Muscle of leg (tissue), 11 donors: ENCODE data around the gene TPPP2. TPM values are rescaled to one million over a fixed set of nuclear protein-coding genes. Genes with fewer than 3 reads are reported as not detected.

Source experiments
- DNase-seq: peaks from one replicate; pipeline ENCODE4 v3.0.0; 2013
- H3K27ac ChIP-seq: one replicate; pipeline ENCODE4 v1.5.1; 2013; ENCODE audit warnings: mild to moderate bottlenecking, low read length, control low read depth
- H3K27me3 ChIP-seq: one replicate; pipeline ENCODE4 v1.6.1; 2013; ENCODE audit warnings: low read length; ENCODE audit not compliant: control insufficient read depth, insufficient read depth
- H3K36me3 ChIP-seq: one replicate; pipeline ENCODE4 v1.6.1; 2013; ENCODE audit warnings: low read length; ENCODE audit not compliant: control insufficient read depth, insufficient read depth
- H3K4me1 ChIP-seq: one replicate; pipeline ENCODE4 v1.6.1; 2013; ENCODE audit warnings: low read length; ENCODE audit not compliant: control insufficient read depth, insufficient read depth
- H3K4me3 ChIP-seq: one replicate; pipeline ENCODE4 v1.5.1; 2013; ENCODE audit warnings: low read length, control low read depth
- H3K9me3 ChIP-seq: replicated peaks from 2 replicates; pipeline ENCODE4 v1.6.1; 2013; ENCODE audit warnings: low read depth, low read length; ENCODE audit not compliant: control insufficient read depth
- WGBS: methylation state at CpG from one replicate; pipeline ENCODE4 v1.1.5; 2013; ENCODE audit warnings: missing lambda C conversion rate; ENCODE audit not compliant: insufficient coverage; 5-methylcytosine and 5-hydroxymethylcytosine counted together
- polyA plus RNA-seq, 8 donors: library from polyadenylated mRNA; unstranded; fragments of 120-200 nt; gene quantifications; one replicate each; pipeline versions ENCODE4 v1.2.1 to v1.2.3, GENCODE V29; 2013; ENCODE audit warnings: inconsistent platforms in 1 of 8, low replicate concordance in 1 of 8; ENCODE audit not compliant: insufficient read length in 8 of 8, insufficient read depth in 1 of 8
- total RNA-seq: library from RNA; stranded (reverse); fragments of 120-200 nt; gene quantifications from one replicate; pipeline ENCODE4 v1.2.4, GENCODE V29; 2013

TPPP2 gene
- total and polyA plus RNA-seq, 9 donors, result 0.28 to 0.85 (median 0.41) TPM; not detected in 1

- Histone ChIP-seq H3K9me3 (no peaks in the 10 kb centered on the region), H3K27ac (peak within 1 kb of the TSS; percentile 97), H3K27me3 (no peaks in the 10 kb centered on the region), H3K4me3 (peak within 1 kb of the TSS; percentile 84), H3K4me1 (peaks cover 47% of the 10 kb centered on the region), H3K36me3 (peaks cover 29% of the 10 kb centered on the region)
- under 1% methylated on average over 61 of the region's 63 CpGs for whole genome bisulfite sequencing
- peak; percentile 90 for DNase-seq
Measured at GRCh38 chr14:21070083-21070609, 40.1 kb downstream of the TPPP2 start, which contains the start of gene ARHGEF40. Gene ARHGEF40 (plus strand): TSS chr14:21070304. CDS start chr14:21070397, 93 bp downstream.

- WGBS, result 1% methylated on average over 23 of the region's 23 CpGs
- peaks cover 47% of the 10 kb centered on the region for H3K4me1 ChIP-seq
- peak overlapping the region; percentile 84 for H3K4me3 ChIP-seq
- DNase-seq, result peak; percentile 78
- no peaks in the 10 kb centered on the region for H3K27me3 ChIP-seq
- H3K27ac ChIP-seq, result peak overlapping the region; percentile 92
- H3K9me3 ChIP-seq, result no peaks in the 10 kb centered on the region
- H3K36me3 ChIP-seq, result peaks cover 35% of the 10 kb centered on the region
Measured at GRCh38 chr14:21070610-21071224, 40.7 kb downstream of the TPPP2 start.

GRCh38 chr14:21071225-21072030 is 41.4 kb downstream of the TPPP2 start:
- Histone ChIP-seq H3K9me3 (no peaks in the 10 kb centered on the region), H3K4me1 (peaks cover 47% of the 10 kb centered on the region), H3K36me3 (peaks cover 42% of the 10 kb centered on the region), H3K27me3 (no peaks in the 10 kb centered on the region), H3K27ac (peak overlapping the region; percentile 92), H3K4me3 (peak overlapping the region; percentile 84)
- peak; percentile 99 for DNase-seq
- under 1% methylated on average over 27 of the region's 37 CpGs for WGBS

- H3K27ac ChIP-seq, result peak overlapping the region; percentile 92
- H3K27me3 ChIP-seq, result no peaks in the 10 kb centered on the region
- H3K9me3 ChIP-seq, result no peaks in the 10 kb centered on the region
- peaks cover 47% of the 10 kb centered on the region for H3K4me1 ChIP-seq
- H3K4me3 ChIP-seq, result peak overlapping the region; percentile 84
- peak; percentile 88 for DNase-seq
- 0% methylated on average over 1 of the region's 4 CpGs for WGBS
- H3K36me3 ChIP-seq, result peaks cover 48% of the 10 kb centered on the region
Measured at GRCh38 chr14:21072031-21072473, 42.0 kb downstream of the TPPP2 start.

GRCh38 chr14:21072781-21073339 is 42.8 kb downstream of the TPPP2 start:
- H3K9me3 ChIP-seq, result no peaks in the 10 kb centered on the region
- no peaks in the 10 kb centered on the region for H3K27me3 ChIP-seq
- 86% methylated on average over 7 of the region's 9 CpGs for WGBS
- peaks cover 47% of the 10 kb centered on the region for H3K4me1 ChIP-seq
- peaks cover 57% of the 10 kb centered on the region for H3K36me3 ChIP-seq
- H3K4me3 ChIP-seq, result no peak overlapping the region
- peak overlapping the region; percentile 92 for H3K27ac ChIP-seq
- no peak for DNase-seq

GRCh38 chr14:21073921-21074320 is 43.9 kb downstream of the TPPP2 start:
- peaks cover 40% of the 10 kb centered on the region for H3K4me1 ChIP-seq
- H3K4me3 ChIP-seq, result no peak overlapping the region
- no peaks in the 10 kb centered on the region for H3K9me3 ChIP-seq
- H3K27ac ChIP-seq, result no peak overlapping the region
- no peak for DNase-seq
- no peaks in the 10 kb centered on the region for H3K27me3 ChIP-seq
- WGBS, result 87% methylated on average over 8 of the region's 9 CpGs
- peaks cover 67% of the 10 kb centered on the region for H3K36me3 ChIP-seq

- DNase-seq, result no peak
- H3K4me3 ChIP-seq, result no peak overlapping the region
- peaks cover 74% of the 10 kb centered on the region for H3K36me3 ChIP-seq
- no peak overlapping the region for H3K27ac ChIP-seq
- H3K27me3 ChIP-seq, result no peaks in the 10 kb centered on the region
- no peaks in the 10 kb centered on the region for H3K9me3 ChIP-seq
- peaks cover 32% of the 10 kb centered on the region for H3K4me1 ChIP-seq
- 86% methylated on average over 23 of the region's 26 CpGs for WGBS
Measured at GRCh38 chr14:21074398-21075272, 44.6 kb downstream of the TPPP2 start.

GRCh38 chr14:21075719-21076437 is 45.9 kb downstream of the TPPP2 start:
- Histone ChIP-seq H3K27ac (no peak overlapping the region), H3K9me3 (no peaks in the 10 kb centered on the region), H3K36me3 (peaks cover 87% of the 10 kb centered on the region), H3K4me3 (no peak overlapping the region), H3K27me3 (no peaks in the 10 kb centered on the region), H3K4me1 (peaks cover 27% of the 10 kb centered on the region)
- 76% methylated on average over 9 of the region's 9 CpGs for WGBS
- DNase-seq, result no peak

- H3K9me3 ChIP-seq, result no peaks in the 10 kb centered on the region
- H3K27me3 ChIP-seq, result no peaks in the 10 kb centered on the region
- peaks cover 13% of the 10 kb centered on the region for H3K4me1 ChIP-seq
- H3K27ac ChIP-seq, result no peak overlapping the region
- DNase-seq, result no peak
- H3K36me3 ChIP-seq, result peaks cover 100% of the 10 kb centered on the region
- H3K4me3 ChIP-seq, result no peak overlapping the region
- 81% methylated on average over 2 of the region's 2 CpGs for WGBS
Measured at GRCh38 chr14:21077672-21078071, 47.7 kb downstream of the TPPP2 start.
